HepG2 (cell line): Measurements from ENCODE around the gene ERMARD. TPM values are rescaled to one million over a fixed set of nuclear protein-coding genes. Genes with fewer than 3 reads are reported as not detected.

ENCODE experiments used
- CBX5 ChIP-seq: sonication (generic); formaldehyde crosslinking; IDR thresholded peaks from 2 replicates; pipeline ENCODE4 v1.4.0; 2020; ENCODE audit warnings: missing genetic modification reagents, borderline replicate concordance
- FOXK1 ChIP-seq: sonication (generic); formaldehyde crosslinking; IDR thresholded peaks from 2 replicates; pipeline ENCODE4 v1.4.0; 2020; ENCODE audit warnings: low read depth, missing genetic modification reagents, borderline replicate concordance
- FOXK2 ChIP-seq: fragments of 450-650 bp; IDR thresholded peaks from 2 replicates; pipeline ENCODE4 v1.6.1; 2016
- GPN1 ChIP-seq: sonication (generic); formaldehyde crosslinking; IDR thresholded peaks from 2 replicates; pipeline ENCODE4 v1.5.1; 2020; ENCODE audit warnings: missing genetic modification reagents, borderline replicate concordance
- HOXD1 ChIP-seq: sonication (generic); formaldehyde crosslinking; IDR thresholded peaks from 2 replicates; pipeline ENCODE4 v1.5.0; 2020; ENCODE audit warnings: missing genetic modification reagents
- ISX ChIP-seq: sonication (generic); formaldehyde crosslinking; conservative IDR thresholded peaks from 2 replicates; pipeline ENCODE4 v1.5.0; 2020; ENCODE audit warnings: missing genetic modification reagents
- MYNN ChIP-seq: sonication (generic); formaldehyde crosslinking; IDR thresholded peaks from 2 replicates; pipeline ENCODE4 v1.4.0; 2020; ENCODE audit warnings: mild to moderate bottlenecking, low read depth, missing genetic modification reagents
- NFATC3 ChIP-seq: sonication (generic); formaldehyde crosslinking; IDR thresholded peaks from 2 replicates; pipeline ENCODE4 v1.5.1; 2020; ENCODE audit warnings: mild to moderate bottlenecking, missing genetic modification reagents
- NFKBIZ ChIP-seq: IDR thresholded peaks from 2 replicates; pipeline ENCODE4 v1.6.1; 2018; ENCODE audit warnings: missing genetic modification reagents, missing compliant biosample characterization
- PHF8 ChIP-seq: sonication (generic); formaldehyde crosslinking; IDR thresholded peaks from 2 replicates; pipeline ENCODE4 v1.5.0; 2020; ENCODE audit warnings: missing genetic modification reagents
- PPARG ChIP-seq: conservative IDR thresholded peaks from 2 replicates; pipeline ENCODE4 v1.6.1; 2016; ENCODE audit warnings: missing biosample characterization, missing genetic modification reagents
- RBFOX2 ChIP-seq: fragments of 200-400 bp; formaldehyde crosslinking; IDR thresholded peaks from 2 replicates; pipeline ENCODE4 v1.6.1; 2017; ENCODE audit warnings: low read depth, mild to moderate bottlenecking, low read length
- RFXAP ChIP-seq: sonication (generic); formaldehyde crosslinking; IDR thresholded peaks from 2 replicates; pipeline ENCODE4 v1.4.0; 2020; ENCODE audit warnings: missing genetic modification reagents, borderline replicate concordance
- RXRB ChIP-seq: IDR thresholded peaks from 2 replicates; pipeline ENCODE4 v1.6.1; 2016; ENCODE audit warnings: borderline replicate concordance, missing genetic modification reagents, missing compliant biosample characterization
- SOX13 ChIP-seq, 3 experiments: fragments of 450-650 bp in 1 of 3; sonication (generic) in 1 of 3; formaldehyde crosslinking in 1 of 3; IDR thresholded peaks in 2 of 3; conservative IDR thresholded peaks in 1 of 3; 2 replicates each; pipeline versions ENCODE4 v1.5.0 to v1.6.1; 2016 to 2020; ENCODE audit warnings: antibody characterized with exemption in 1 of 3, mild to moderate bottlenecking in 1 of 3, missing compliant biosample characterization in 1 of 3, missing genetic modification reagents in 1 of 3, moderate library complexity in 1 of 3
- THAP11 ChIP-seq: IDR thresholded peaks from 2 replicates; pipeline ENCODE4 v1.6.1; 2016; ENCODE audit warnings: missing biosample characterization, missing genetic modification reagents
- ZHX1 ChIP-seq: sonication (generic); formaldehyde crosslinking; IDR thresholded peaks from 2 replicates; pipeline ENCODE4 v1.8.1; 2022; ENCODE audit warnings: low read depth, mild to moderate bottlenecking, missing genetic modification reagents
- ZIK1 ChIP-seq: sonication (generic); formaldehyde crosslinking; IDR thresholded peaks from 2 replicates; pipeline ENCODE4 v1.5.0; 2020; ENCODE audit warnings: mild to moderate bottlenecking, low read depth, missing genetic modification reagents, borderline replicate concordance
- ZNF10 ChIP-seq: sonication (generic); formaldehyde crosslinking; IDR thresholded peaks from 2 replicates; pipeline ENCODE4 v1.4.0; 2020; ENCODE audit warnings: mild to moderate bottlenecking, low read depth, missing genetic modification reagents, borderline replicate concordance
- ZNF234 ChIP-seq: sonication (generic); formaldehyde crosslinking; conservative IDR thresholded peaks from 2 replicates; pipeline ENCODE4 v1.5.1; 2020; ENCODE audit warnings: mild to moderate bottlenecking, missing genetic modification reagents
- ZNF329 ChIP-seq: sonication (generic); formaldehyde crosslinking; IDR thresholded peaks from 2 replicates; pipeline ENCODE4 v1.9.0; 2021; ENCODE audit warnings: low read depth, mild to moderate bottlenecking, missing genetic modification reagents
- ZNF614 ChIP-seq: IDR thresholded peaks from 2 replicates; pipeline ENCODE4 v1.6.1; 2018; ENCODE audit warnings: missing biosample characterization, missing genetic modification reagents, inconsistent platforms, borderline replicate concordance
- polyA plus RNA-seq, 8 experiments: library from polyadenylated mRNA; depleted of rRNA in 3 of 8; stranded (reverse) in 7 of 8; unstranded in 1 of 8; fragments of >200 nt; fragmentation: Illumina TruSeq in 4 of 8; extraction: Trizol in 4 of 8; gene quantifications; 2 replicates each; pipeline versions ENCODE4 v1.2.1 to v1.2.3, GENCODE V29; 2011 to 2016; ENCODE audit warnings: low read depth in 4 of 8, missing spikeins in 1 of 8, mixed read lengths in 1 of 8; ENCODE audit not compliant: insufficient read depth in 1 of 8
- total RNA-seq, 5 experiments: library from RNA; depleted of rRNA; stranded (reverse); fragments of >200 nt; fragmentation: Illumina TruSeq; extraction: Trizol; gene quantifications; 2 replicates each; pipeline ENCODE4 v1.2.3, GENCODE V29; 2016; ENCODE audit warnings: low read depth in 1 of 5
- TF ChIP-seq, protein P1 (sequence below): sonication (generic); formaldehyde crosslinking; IDR thresholded peaks from 2 replicates; pipeline ENCODE4 v1.8.1; 2022; ENCODE audit warnings: mild to moderate bottlenecking, missing genetic modification reagents
- TF ChIP-seq, protein P2 (sequence below): sonication (generic); formaldehyde crosslinking; IDR thresholded peaks from 2 replicates; pipeline ENCODE4 v1.4.0; 2020; ENCODE audit warnings: missing genetic modification reagents; ENCODE audit errors: not compliant biosample characterization

The ERMARD gene
- total and polyA plus RNA-seq, 2 of the 13 experiments (the other 11 are each of a cell fraction or from before 2014, with no cell fraction given), result 8.8 to 10.7 TPM

GRCh38 chr6:169751242-169752073 is at the start of gene ERMARD, which contains the start of gene DYNLT2 (continued):
- TF ChIP-seq MYNN (CRISPR knock-in tag), result peak; percentile 93; the same call in 1 of the 2 replicates
- peak; percentile 96 for TF ChIP-seq THAP11 (CRISPR knock-in tag)
- TF ChIP-seq ZIK1, result peak; percentile 99
- TF ChIP-seq ZNF614 (CRISPR knock-in tag), result peak; percentile 92; the same call in 1 of the 2 replicates
- TF ChIP-seq ZHX1 (CRISPR knock-in tag), result peak; percentile 97
- peak; percentile 90 for TF ChIP-seq ISX (CRISPR knock-in tag)
- TF ChIP-seq GPN1, result no peak
- no peak for TF ChIP-seq ZNF10 (CRISPR knock-in tag)
- TF ChIP-seq ZNF329, result peak; percentile 94
- TF ChIP-seq FOXK1 (CRISPR knock-in tag), result peak; percentile 90
- TF ChIP-seq, protein P1, sequence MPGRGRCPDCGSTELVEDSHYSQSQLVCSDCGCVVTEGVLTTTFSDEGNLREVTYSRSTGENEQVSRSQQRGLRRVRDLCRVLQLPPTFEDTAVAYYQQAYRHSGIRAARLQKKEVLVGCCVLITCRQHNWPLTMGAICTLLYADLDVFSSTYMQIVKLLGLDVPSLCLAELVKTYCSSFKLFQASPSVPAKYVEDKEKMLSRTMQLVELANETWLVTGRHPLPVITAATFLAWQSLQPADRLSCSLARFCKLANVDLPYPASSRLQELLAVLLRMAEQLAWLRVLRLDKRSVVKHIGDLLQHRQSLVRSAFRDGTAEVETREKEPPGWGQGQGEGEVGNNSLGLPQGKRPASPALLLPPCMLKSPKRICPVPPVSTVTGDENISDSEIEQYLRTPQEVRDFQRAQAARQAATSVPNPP (CRISPR knock-in tag), result peak; percentile 99
- peak; percentile 90; the same call in 1 of the 2 replicates for TF ChIP-seq NFKBIZ (CRISPR knock-in tag)
- TF ChIP-seq ZNF234, result peak; percentile 94
- TF ChIP-seq HOXD1 (CRISPR knock-in tag), result no peak; the same call in 1 of the 2 replicates
- TF ChIP-seq PHF8, result peak; percentile 96
- peak; percentile 81 for TF ChIP-seq PPARG (CRISPR knock-in tag)
- TF ChIP-seq, protein P2, sequence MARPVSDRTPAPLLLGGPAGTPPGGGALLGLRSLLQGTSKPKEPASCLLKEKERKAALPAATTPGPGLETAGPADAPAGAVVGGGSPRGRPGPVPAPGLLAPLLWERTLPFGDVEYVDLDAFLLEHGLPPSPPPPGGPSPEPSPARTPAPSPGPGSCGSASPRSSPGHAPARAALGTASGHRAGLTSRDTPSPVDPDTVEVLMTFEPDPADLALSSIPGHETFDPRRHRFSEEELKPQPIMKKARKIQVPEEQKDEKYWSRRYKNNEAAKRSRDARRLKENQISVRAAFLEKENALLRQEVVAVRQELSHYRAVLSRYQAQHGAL (CRISPR knock-in tag), result peak; percentile 90
- no peak for TF ChIP-seq CBX5 (CRISPR knock-in tag)
- TF ChIP-seq RFXAP (CRISPR knock-in tag), result peak; percentile 93
- TF ChIP-seq FOXK2, result 0 out of 2 replicates have a peak, but pooled peaks have one; percentile 11
- TF ChIP-seq RXRB (CRISPR knock-in tag), result peak; percentile 77; the same call in 1 of the 2 replicates
- TF ChIP-seq NFATC3 (CRISPR knock-in tag), result no peak
- peak; percentile 99 for TF ChIP-seq RBFOX2
- no peak; the same call in 1 of the 2 replicates for TF ChIP-seq SOX13 (IDR thresholded peaks at IDR 0.05)
- TF ChIP-seq SOX13 (CRISPR knock-in tag; conservative IDR thresholded peaks at IDR 0.05 in 1 of 2, IDR thresholded peaks at IDR 0.05 in 1 of 2), result peak in 1 of 2 experiments; percentile 71; a peak in 2 of 4 replicates
